H9 (cell line): Measurements from ENCODE around the gene KIF5A. TPM values are rescaled to one million over a fixed set of nuclear protein-coding genes. Genes with fewer than 3 reads are reported as not detected.

Experiments used
- DNase-seq: peaks from one replicate; pipeline ENCODE4 v3.0.0-alpha.2; 2017
- H2AFZ ChIP-seq: one replicate; pipeline ENCODE4 v1.6.1; 2013; ENCODE audit warnings: mild to moderate bottlenecking, low read length, control low read depth, moderate library complexity
- H2AK5ac ChIP-seq: 2 replicates; pipeline ENCODE4 v1.6.1; 2013; ENCODE audit warnings: low read length, control low read depth, mixed read lengths; ENCODE audit not compliant: insufficient read length
- H2BK120ac ChIP-seq: one replicate; pipeline ENCODE4 v1.6.1; 2013; ENCODE audit warnings: low read depth, mild to moderate bottlenecking, low read length, control low read depth, inconsistent platforms; ENCODE audit not compliant: poor library complexity, severe bottlenecking
- H2BK12ac ChIP-seq: 2 replicates; pipeline ENCODE4 v1.6.1; 2013; ENCODE audit warnings: low read length, control low read depth, mixed read lengths, low read depth; ENCODE audit not compliant: insufficient read length
- H2BK15ac ChIP-seq: 2 replicates; pipeline ENCODE4 v1.6.1; 2013; ENCODE audit warnings: low read depth, low read length, control low read depth
- H2BK20ac ChIP-seq: one replicate; pipeline ENCODE4 v1.6.1; 2013; ENCODE audit warnings: low read depth, mild to moderate bottlenecking, low read length, control low read depth, inconsistent platforms; ENCODE audit not compliant: poor library complexity, severe bottlenecking
- H2BK5ac ChIP-seq: 2 replicates; pipeline ENCODE4 v1.6.1; 2013; ENCODE audit warnings: low read length, control low read depth, mixed read lengths; ENCODE audit not compliant: insufficient read length
- H3K14ac ChIP-seq: 2 replicates; pipeline ENCODE4 v1.6.1; 2013; ENCODE audit warnings: low read length, control low read depth; ENCODE audit not compliant: insufficient read depth
- H3K18ac ChIP-seq: 2 replicates; pipeline ENCODE4 v1.6.1; 2013; ENCODE audit warnings: low read depth, mild to moderate bottlenecking, mixed read lengths, low read length, control low read depth; ENCODE audit not compliant: insufficient read length
- H3K23ac ChIP-seq: 2 replicates; pipeline ENCODE4 v1.6.1; 2013; ENCODE audit warnings: low read length, control low read depth, mixed read lengths, low read depth; ENCODE audit not compliant: insufficient read length
- H3K23me2 ChIP-seq: 2 replicates; pipeline ENCODE4 v1.6.1; 2013; ENCODE audit warnings: low read depth, mild to moderate bottlenecking, mixed read lengths, low read length, control low read depth; ENCODE audit not compliant: insufficient read length, poor library complexity, severe bottlenecking
- H3K27ac ChIP-seq: 2 replicates; pipeline ENCODE4 v1.5.1; 2013; ENCODE audit warnings: low read length, control low read depth, mixed read lengths, low read depth; ENCODE audit not compliant: insufficient read length
- H3K27me3 ChIP-seq: 2 replicates; pipeline ENCODE4 v1.6.1; 2013; ENCODE audit warnings: low read length, control low read depth, inconsistent platforms; ENCODE audit not compliant: insufficient read depth
- H3K4ac ChIP-seq: 2 replicates; pipeline ENCODE4 v1.6.1; 2013; ENCODE audit warnings: low read depth, mild to moderate bottlenecking, control low read depth, inconsistent platforms, low read length, moderate library complexity
- H3K4me1 ChIP-seq: 2 replicates; pipeline ENCODE4 v1.6.1; 2013; ENCODE audit warnings: low read length, control low read depth, inconsistent platforms; ENCODE audit not compliant: insufficient read depth
- H3K4me2 ChIP-seq: 2 replicates; pipeline ENCODE4 v1.6.1; 2013; ENCODE audit warnings: low read length, control low read depth, mixed read lengths; ENCODE audit not compliant: insufficient read length, insufficient read depth
- H3K56ac ChIP-seq: 2 replicates; pipeline ENCODE4 v1.6.1; 2013; ENCODE audit warnings: low read depth, mild to moderate bottlenecking, mixed read lengths, low read length, control low read depth; ENCODE audit not compliant: insufficient read length
- H3K79me1 ChIP-seq: 2 replicates; pipeline ENCODE4 v1.6.1; 2013; ENCODE audit warnings: low read depth, mild to moderate bottlenecking, moderate library complexity, low read length, control low read depth, inconsistent platforms; ENCODE audit not compliant: insufficient read depth, poor library complexity, severe bottlenecking
- H3K79me2 ChIP-seq: 2 replicates; pipeline ENCODE4 v1.6.1; 2013; ENCODE audit warnings: low read length, control low read depth, inconsistent platforms; ENCODE audit not compliant: insufficient read depth
- H3K9ac ChIP-seq: 2 replicates; pipeline ENCODE4 v1.6.1; 2013; ENCODE audit warnings: low read length, control low read depth, mixed read lengths; ENCODE audit not compliant: insufficient read length; ENCODE audit errors: extremely low read depth
- H3K9me3 ChIP-seq: one replicate; pipeline ENCODE4 v1.6.1; 2013; ENCODE audit warnings: low read depth, low read length, inconsistent platforms; ENCODE audit not compliant: control insufficient read depth
- H3T11ph ChIP-seq: one replicate; pipeline ENCODE4 v1.6.1; 2013; ENCODE audit warnings: mild to moderate bottlenecking, low read length, control low read depth, inconsistent platforms
- H4K20me1 ChIP-seq: one replicate; pipeline ENCODE4 v1.6.1; 2013; ENCODE audit not compliant: control insufficient read depth, insufficient read length, insufficient read depth
- H4K5ac ChIP-seq: 2 replicates; pipeline ENCODE4 v1.6.1; 2013; ENCODE audit warnings: low read depth, mild to moderate bottlenecking, mixed read lengths, low read length, control low read depth; ENCODE audit not compliant: insufficient read length
- H4K8ac ChIP-seq: replicated peaks from 2 replicates; pipeline ENCODE4 v1.6.1; 2013; ENCODE audit warnings: low read length, control low read depth, mixed read lengths, low read depth; ENCODE audit not compliant: insufficient read length
- H4K91ac ChIP-seq: 2 replicates; pipeline ENCODE4 v1.6.1; 2013; ENCODE audit warnings: low read depth, mild to moderate bottlenecking, moderate library complexity, mixed read lengths, low read length, control low read depth; ENCODE audit not compliant: insufficient read length
- H3K27ac Mint-ChIP-seq, 3 experiments: 2 replicates in 2 of 3; 3 replicates in 1 of 3; pipeline ENCODE4 v1.8.0; 2020 to 2021; ENCODE audit warnings: mixed read lengths in 3 of 3, mild to moderate bottlenecking in 1 of 3, moderate library complexity in 1 of 3
- H3K27me3 Mint-ChIP-seq: 2 replicates; pipeline ENCODE4 v1.8.0; 2021; ENCODE audit warnings: low read depth, mild to moderate bottlenecking, moderate library complexity, mixed read lengths
- H3K36me3 Mint-ChIP-seq, 3 experiments: 2 replicates in 2 of 3; 3 replicates in 1 of 3; pipeline ENCODE4 v1.8.0; 2020 to 2021; ENCODE audit warnings: low read depth in 3 of 3, mixed read lengths in 3 of 3; ENCODE audit not compliant: insufficient read depth in 1 of 3
- H3K4me1 Mint-ChIP-seq, 2 experiments: 2 replicates each; pipeline ENCODE4 v1.8.0; 2020; ENCODE audit warnings: mixed read lengths in 2 of 2
- H3K4me3 Mint-ChIP-seq, 2 experiments: 2 replicates in 1 of 2; 3 replicates in 1 of 2; pipeline ENCODE4 v1.8.0; 2020 to 2021; ENCODE audit warnings: mild to moderate bottlenecking in 2 of 2, mixed read lengths in 2 of 2, moderate library complexity in 1 of 2
- H3K9me3 Mint-ChIP-seq, 2 experiments: 2 replicates in 1 of 2; 3 replicates in 1 of 2; pipeline ENCODE4 v1.8.0; 2020; ENCODE audit warnings: mild to moderate bottlenecking in 2 of 2, mixed read lengths in 2 of 2, moderate library complexity in 1 of 2
- CTCF ChIP-seq: fragments of 200-600 bp; sonication (generic); conservative IDR thresholded peaks from 3 replicates; pipeline ENCODE4 v1.8.0; 2021; ENCODE audit warnings: antibody characterized with exemption, mild to moderate bottlenecking
- WGBS: extraction: QIAGEN DNeasy Blood & Tissue Kit; methylation state at CpG from one replicate; pipeline ENCODE4 v1.1.7; 2013; ENCODE audit warnings: missing lambda C conversion rate, low lambda C conversion rate, mixed read lengths; ENCODE audit not compliant: insufficient read length; ENCODE audit errors: extremely low coverage; 5-methylcytosine and 5-hydroxymethylcytosine counted together
- total RNA-seq: library from RNA; stranded (reverse); gene quantifications from 2 replicates; pipeline ENCODE4 v1.2.1, GENCODE V29; 2021

The KIF5A gene
- total RNA-seq, 1 experiment from 2014 or later = 18.5 TPM

- Mint-ChIP-seq H3K36me3 (peaks cover 10 to 36% (median 26%) of the 10 kb centered on the region in 3 experiments), H3K27ac (no peak overlapping the region), H3K27me3 (no peaks in the 10 kb centered on the region), H3K9me3 (no peaks in the 10 kb centered on the region), H3K4me1 (peaks cover under 1 to 2% of the 10 kb centered on the region in 2 experiments; a peak in 2 of 4 replicates), H3K4me3 (no peak overlapping the region)
- Histone ChIP-seq H3K79me1 (no peaks in the 10 kb centered on the region), H4K20me1 (no peaks in the 10 kb centered on the region), H3K27ac (no peak overlapping the region), H3K4ac (no peak overlapping the region), H2BK5ac (no peak overlapping the region), H2BK20ac (no peak overlapping the region), H2BK12ac (no peak overlapping the region), H2BK15ac (no peak overlapping the region), H2AFZ (no peak overlapping the region), H3K79me2 (no peaks in the 10 kb centered on the region), H2AK5ac (no peak overlapping the region), H3K23me2 (no peaks in the 10 kb centered on the region), H3K4me2 (no peak overlapping the region), H3K14ac (no peak overlapping the region), H2BK120ac (no peak overlapping the region), H3K18ac (no peak overlapping the region), H3K9ac (no peak overlapping the region), H3K23ac (no peak overlapping the region), H4K5ac (no peak overlapping the region), H3K56ac (no peak overlapping the region), H3K27me3 (no peaks in the 10 kb centered on the region), H3K4me1 (no peaks in the 10 kb centered on the region), H4K8ac (no peak overlapping the region), H3K9me3 (no peaks in the 10 kb centered on the region), H3T11ph (no peak overlapping the region), H4K91ac (no peak overlapping the region)
- TF ChIP-seq CTCF = no peak
- no CpG with 5 or more reads among the region's 2 CpGs for WGBS
- DNase-seq = no peak
Measured at GRCh38 chr12:57585156-57585555, 35.3 kb downstream of the KIF5A start.
